GM12891 (cell line): ENCODE results near the gene MICAL3.

Experiments
- POLR2A ChIP-seq: IDR thresholded peaks from 2 replicates; pipeline ENCODE4 v1.6.1; 2011; ENCODE audit warnings: low read depth, low read length, control low read depth
- POLR2AphosphoS5 ChIP-seq: IDR thresholded peaks from 2 replicates; pipeline ENCODE4 v1.6.1; 2011; ENCODE audit warnings: low read depth, low read length, control low read depth
- POU2F2 ChIP-seq: IDR thresholded peaks from 2 replicates; pipeline ENCODE4 v1.6.1; 2011; ENCODE audit warnings: low read depth, mild to moderate bottlenecking, control low read depth, low read length, moderate library complexity

- TF ChIP-seq POLR2AphosphoS5 (no peak), POLR2A (no peak), POU2F2 (no peak)
These were observed 63.5 kb downstream of the MICAL3 start for GRCh38 chr22:17960695-17961445.
